8988T (cell line): Measurements from ENCODE around the gene LRRC4C.

ENCODE experiments used
- DNase-seq: peaks from one replicate; pipeline ENCODE4 v3.0.0; 2011

LRRC4C gene

GRCh38 chr11:41320653-41321052, 138.8 kb downstream of the LRRC4C start:
- DNase-seq, result no peak

GRCh38 chr11:41320238-41320637, 139.2 kb downstream of the LRRC4C start:
- DNase-seq, result no peak

GRCh38 chr11:41319434-41319833, 140.0 kb downstream of the LRRC4C start:
- DNase-seq, result no peak

GRCh38 chr11:41316751-41317150, 142.7 kb downstream of the LRRC4C start:
- no peak for DNase-seq

GRCh38 chr11:41313226-41313625, 146.2 kb downstream of the LRRC4C start:
- no peak for DNase-seq

GRCh38 chr11:41309716-41310115, 149.7 kb downstream of the LRRC4C start:
- no peak for DNase-seq

- no peak for DNase-seq
Measured at GRCh38 chr11:41309111-41309522, 150.3 kb downstream of the LRRC4C start.

- no peak for DNase-seq
Measured at GRCh38 chr11:41308286-41308685, 151.2 kb downstream of the LRRC4C start.

- no peak for DNase-seq
Measured at GRCh38 chr11:41307296-41308080, 152.0 kb downstream of the LRRC4C start.

- DNase-seq, result no peak
Measured at GRCh38 chr11:41306431-41306830, 153.0 kb downstream of the LRRC4C start.

- DNase-seq, result no peak
Measured at GRCh38 chr11:41301023-41301422, 158.4 kb downstream of the LRRC4C start.

GRCh38 chr11:41289408-41289807, 170.0 kb downstream of the LRRC4C start:
- DNase-seq, result no peak

- no peak for DNase-seq
Measured at GRCh38 chr11:41286751-41287150, 172.7 kb downstream of the LRRC4C start.

GRCh38 chr11:41284354-41284753, 175.1 kb downstream of the LRRC4C start:
- DNase-seq, result no peak

- DNase-seq, result no peak
Measured at GRCh38 chr11:41283191-41283930, 176.1 kb downstream of the LRRC4C start.

GRCh38 chr11:41282395-41282794, 177.1 kb downstream of the LRRC4C start:
- DNase-seq, result no peak

GRCh38 chr11:41281131-41281742, 178.2 kb downstream of the LRRC4C start:
- DNase-seq, result no peak

GRCh38 chr11:41274831-41275230, 184.6 kb downstream of the LRRC4C start:
- DNase-seq, result no peak

GRCh38 chr11:41273908-41274307, 185.5 kb downstream of the LRRC4C start:
- no peak for DNase-seq

GRCh38 chr11:41267451-41267850, 192.0 kb downstream of the LRRC4C start:
- DNase-seq, result no peak

GRCh38 chr11:41256041-41256440, 203.4 kb downstream of the LRRC4C start:
- DNase-seq, result no peak

- DNase-seq, result no peak
Measured at GRCh38 chr11:41254966-41255365, 204.5 kb downstream of the LRRC4C start.

- DNase-seq, result no peak
Measured at GRCh38 chr11:41250408-41250935, 209.0 kb downstream of the LRRC4C start.

GRCh38 chr11:41247621-41248020, 211.8 kb downstream of the LRRC4C start:
- no peak for DNase-seq
